Hepatocyte (in vitro differentiated cells): ENCODE measurements around the gene CLECL1. TPM values are rescaled to one million over a fixed set of nuclear protein-coding genes. Genes with fewer than 3 reads are reported as not detected.

Experiments
- DNase-seq: peaks from one replicate; pipeline ENCODE4 v3.0.0-alpha.2; 2016; ENCODE audit warnings: low spot score
- H2AFZ ChIP-seq: fragments of 200-600 bp; sonication (generic); 2 replicates; pipeline ENCODE4 v1.6.0; 2016; ENCODE audit warnings: antibody characterized with exemption, mild to moderate bottlenecking
- H3K27ac ChIP-seq: fragments of 200-600 bp; sonication (generic); 2 replicates; pipeline ENCODE4 v1.5.1; 2016; ENCODE audit warnings: mild to moderate bottlenecking
- H3K27me3 ChIP-seq: fragments of 200-600 bp; sonication (generic); 2 replicates; pipeline ENCODE4 v1.6.1; 2016
- H3K36me3 ChIP-seq: fragments of 200-600 bp; sonication (generic); replicated peaks from 2 replicates; pipeline ENCODE4 v1.5.1; 2016; ENCODE audit warnings: low read depth; ENCODE audit not compliant: insufficient read depth
- H3K4me1 ChIP-seq: fragments of 200-600 bp; sonication (generic); 2 replicates; pipeline ENCODE4 v1.5.1; 2016; ENCODE audit warnings: mild to moderate bottlenecking, moderate library complexity; ENCODE audit not compliant: insufficient read depth
- H3K4me2 ChIP-seq: fragments of 200-600 bp; sonication (generic); 2 replicates; pipeline ENCODE4 v1.6.0; 2016
- H3K4me3 ChIP-seq: fragments of 200-600 bp; sonication (generic); 2 replicates; pipeline ENCODE4 v1.5.1; 2016; ENCODE audit warnings: mild to moderate bottlenecking
- H3K79me2 ChIP-seq: fragments of 200-600 bp; sonication (generic); 2 replicates; pipeline ENCODE4 v1.6.0; 2017; ENCODE audit warnings: mild to moderate bottlenecking
- H3K9me2 ChIP-seq: fragments of 200-600 bp; sonication (generic); replicated peaks from 2 replicates; pipeline ENCODE4 v1.6.0; 2017; ENCODE audit warnings: mild to moderate bottlenecking; ENCODE audit not compliant: insufficient read depth
- H3K9me3 ChIP-seq: fragments of 200-600 bp; sonication (generic); 2 replicates; pipeline ENCODE4 v1.5.1; 2016; ENCODE audit warnings: low read depth, mild to moderate bottlenecking
- H4K20me1 ChIP-seq: fragments of 200-600 bp; sonication (generic); 2 replicates; pipeline ENCODE4 v1.6.0; 2016; ENCODE audit warnings: mild to moderate bottlenecking; ENCODE audit not compliant: insufficient read depth, poor library complexity, severe bottlenecking
- CTCF ChIP-seq: fragments of 200-600 bp; sonication (generic); IDR thresholded peaks from 2 replicates; pipeline ENCODE4 v1.5.1; 2016; ENCODE audit warnings: antibody characterized with exemption, mild to moderate bottlenecking; ENCODE audit not compliant: poor library complexity
- EZH2 ChIP-seq: fragments of 200-600 bp; sonication (generic); IDR thresholded peaks from 2 replicates; pipeline ENCODE4 v1.6.1; 2016; ENCODE audit warnings: antibody characterized with exemption, mild to moderate bottlenecking, borderline replicate concordance
- EZH2phosphoT487 ChIP-seq: fragments of 200-600 bp; sonication (generic); IDR thresholded peaks from one replicate; pipeline ENCODE4 v1.6.1; 2018; ENCODE audit warnings: antibody characterized with exemption, mild to moderate bottlenecking, low read depth, moderate library complexity; ENCODE audit not compliant: unreplicated experiment, severe bottlenecking
- WGBS: methylation state at CpG from one replicate; pipeline ENCODE4 v1.1.6; 2016; ENCODE audit warnings: low lambda C conversion rate; ENCODE audit errors: missing lambda C conversion rate; 5-methylcytosine and 5-hydroxymethylcytosine counted together
- polyA plus RNA-seq: library from polyadenylated mRNA; unstranded; fragments of >200 nt; fragmentation: Nextera tagmentation; extraction: Ambion mirVana; gene quantifications from 2 replicates; pipeline ENCODE4 v1.2.1, GENCODE V29; 2016
- total RNA-seq: library from RNA; depleted of rRNA; stranded (reverse); fragments of >200 nt; gene quantifications from 2 replicates; pipeline ENCODE4 v1.2.3, GENCODE V29; 2014

Gene CLECL1
- total and polyA plus RNA-seq, 2 experiments from 2014 or later = not detected

- H3K36me3 ChIP-seq = no peaks in the 10 kb centered on the region
- H3K9me3 ChIP-seq = no peaks in the 10 kb centered on the region
- no peaks in the 10 kb centered on the region for H3K27me3 ChIP-seq
- no peak for DNase-seq
- H4K20me1 ChIP-seq = no peaks in the 10 kb centered on the region
- H3K9me2 ChIP-seq = no peaks in the 10 kb centered on the region
- WGBS = 91% methylated on average over 1 of the region's 1 CpG
- H3K4me2 ChIP-seq = no peak overlapping the region
- H3K4me1 ChIP-seq = no peaks in the 10 kb centered on the region
- H2AFZ ChIP-seq = no peak overlapping the region
- H3K79me2 ChIP-seq = no peaks in the 10 kb centered on the region
- no peak overlapping the region for H3K27ac ChIP-seq
- H3K4me3 ChIP-seq = no peak overlapping the region
- TF ChIP-seq CTCF = no peak
- no peak for TF ChIP-seq EZH2
- no peak for TF ChIP-seq EZH2phosphoT487
Observed at GRCh38 chr12:9759694-9760093, 26.8 kb upstream of the CLECL1 start.

DNA sequence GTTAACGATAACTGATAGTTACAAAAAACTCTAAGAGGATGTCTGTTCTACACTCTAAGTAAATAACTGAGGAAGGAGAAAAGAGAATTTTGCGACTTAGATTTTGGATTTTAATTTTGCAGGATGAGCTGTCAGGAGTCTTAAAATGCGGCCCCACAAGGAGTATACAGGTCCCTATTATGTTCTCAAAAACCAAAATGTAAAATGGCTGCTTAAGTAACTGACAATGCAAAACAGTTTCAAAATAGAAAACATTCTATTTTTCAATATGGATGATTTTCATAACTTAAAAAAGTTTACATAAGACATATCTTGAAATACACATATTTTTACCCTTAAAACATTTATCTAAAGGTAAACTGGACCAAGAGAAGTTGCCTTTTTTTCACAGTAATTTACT is 25.2 kb upstream of the CLECL1 start:
- Histone ChIP-seq H3K27ac (no peak overlapping the region), H3K27me3 (no peaks in the 10 kb centered on the region), H3K79me2 (no peaks in the 10 kb centered on the region), H4K20me1 (no peaks in the 10 kb centered on the region), H3K9me2 (no peaks in the 10 kb centered on the region), H3K4me3 (no peak overlapping the region), H3K4me2 (no peak overlapping the region), H2AFZ (no peak overlapping the region), H3K4me1 (no peaks in the 10 kb centered on the region), H3K9me3 (no peaks in the 10 kb centered on the region), H3K36me3 (no peaks in the 10 kb centered on the region)
- TF ChIP-seq EZH2 = no peak
- 84% methylated on average over 3 of the region's 3 CpGs for WGBS
- no peak for DNase-seq

GRCh38 chr12:9757433-9758025 is 24.6 kb upstream of the CLECL1 start:
- H3K4me2 ChIP-seq = no peak overlapping the region
- no peaks in the 10 kb centered on the region for H3K4me1 ChIP-seq
- no peak overlapping the region for H3K4me3 ChIP-seq
- no peaks in the 10 kb centered on the region for H3K79me2 ChIP-seq
- no peaks in the 10 kb centered on the region for H3K9me2 ChIP-seq
- no peak for DNase-seq
- H3K27me3 ChIP-seq = no peaks in the 10 kb centered on the region
- 88% methylated on average over 5 of the region's 5 CpGs for WGBS
- H3K27ac ChIP-seq = no peak overlapping the region
- no peak overlapping the region for H2AFZ ChIP-seq
- no peak for TF ChIP-seq EZH2
- no peak for TF ChIP-seq EZH2phosphoT487
- TF ChIP-seq CTCF = no peak
- no peaks in the 10 kb centered on the region for H3K9me3 ChIP-seq
- H3K36me3 ChIP-seq = no peaks in the 10 kb centered on the region
- H4K20me1 ChIP-seq = no peaks in the 10 kb centered on the region

DNA sequence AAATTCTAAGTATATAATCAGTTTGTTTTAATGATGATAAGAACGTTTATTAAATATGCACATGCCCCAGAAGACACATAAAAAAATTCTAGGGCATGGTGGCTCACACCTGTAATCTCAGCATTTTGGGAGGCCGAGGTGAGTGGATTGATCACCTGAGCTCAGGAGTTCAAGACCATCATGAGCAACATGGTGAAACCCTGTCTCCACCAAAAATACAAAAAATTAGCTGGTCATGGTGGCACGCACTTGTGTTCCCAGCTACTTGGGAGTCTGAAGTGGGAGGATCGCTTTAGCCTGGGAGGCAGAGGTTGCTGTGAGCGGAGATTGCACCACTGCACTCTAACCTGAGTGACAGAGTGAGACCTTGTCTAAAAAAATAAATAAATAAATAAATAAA is 23.8 kb upstream of the CLECL1 start:
- Histone ChIP-seq H3K9me3 (no peaks in the 10 kb centered on the region), H3K4me2 (no peak overlapping the region), H3K27me3 (no peaks in the 10 kb centered on the region), H3K27ac (no peak overlapping the region), H3K79me2 (no peaks in the 10 kb centered on the region), H4K20me1 (no peaks in the 10 kb centered on the region), H3K9me2 (no peaks in the 10 kb centered on the region), H3K4me1 (no peaks in the 10 kb centered on the region), H3K4me3 (no peak overlapping the region), H2AFZ (no peak overlapping the region), H3K36me3 (no peaks in the 10 kb centered on the region)
- no peak for DNase-seq
- 98% methylated on average over 5 of the region's 5 CpGs for WGBS
- TF ChIP-seq EZH2phosphoT487 = no peak
- TF ChIP-seq CTCF = no peak
- TF ChIP-seq EZH2 = no peak
